GM21447 (cell line): Measurements from ENCODE around the gene BIRC5.
"Not testable (repeated sequence)": the region's sequence is repeated elsewhere in the genome, so short reads cannot be mapped to it uniquely, and the experiment has no call there.

ENCODE experiments used
- ATAC-seq: cut with Tn5 transposase; IDR thresholded peaks from one replicate; pipeline ENCODE4 v1.9.1; 2021; ENCODE audit not compliant: unreplicated experiment

Gene BIRC5

DNA sequence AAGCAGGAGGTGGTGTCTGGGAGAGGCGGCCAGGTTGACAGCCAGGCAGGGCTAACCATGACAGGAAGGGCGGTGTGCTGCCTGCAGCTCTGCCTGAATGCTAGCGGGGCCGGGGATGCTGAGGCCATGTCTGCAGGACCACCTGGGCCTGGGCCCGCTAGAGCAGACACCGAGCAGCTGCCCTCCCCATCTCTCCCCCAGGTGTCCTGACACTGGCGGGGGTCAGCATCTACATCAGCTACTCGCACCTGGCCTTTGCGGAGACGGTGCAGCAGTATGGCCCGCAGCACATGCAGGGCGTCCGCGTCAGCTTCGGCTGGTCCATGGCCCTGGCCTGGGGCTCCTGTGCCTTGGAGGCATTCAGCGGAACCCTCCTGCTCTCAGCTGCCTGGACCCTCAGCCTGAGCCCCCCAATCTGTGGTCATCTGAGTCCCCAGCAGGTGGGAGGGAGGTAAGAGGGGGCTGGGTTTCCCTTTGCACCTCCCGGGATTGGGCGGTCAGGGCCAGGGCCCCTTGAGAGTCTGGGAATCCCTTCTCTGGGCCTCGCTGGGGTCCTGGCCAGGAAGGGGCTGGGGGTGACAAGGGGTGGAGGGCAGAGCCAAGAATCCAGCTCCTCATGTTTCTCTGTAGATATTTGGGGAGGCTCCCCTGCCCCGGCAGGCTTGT is 24.9 kb downstream of the BIRC5 start:
- no peak for ATAC-seq

GRCh38 chr17:78239489-78239931 is 25.5 kb downstream of the BIRC5 start:
- ATAC-seq = no peak

DNA sequence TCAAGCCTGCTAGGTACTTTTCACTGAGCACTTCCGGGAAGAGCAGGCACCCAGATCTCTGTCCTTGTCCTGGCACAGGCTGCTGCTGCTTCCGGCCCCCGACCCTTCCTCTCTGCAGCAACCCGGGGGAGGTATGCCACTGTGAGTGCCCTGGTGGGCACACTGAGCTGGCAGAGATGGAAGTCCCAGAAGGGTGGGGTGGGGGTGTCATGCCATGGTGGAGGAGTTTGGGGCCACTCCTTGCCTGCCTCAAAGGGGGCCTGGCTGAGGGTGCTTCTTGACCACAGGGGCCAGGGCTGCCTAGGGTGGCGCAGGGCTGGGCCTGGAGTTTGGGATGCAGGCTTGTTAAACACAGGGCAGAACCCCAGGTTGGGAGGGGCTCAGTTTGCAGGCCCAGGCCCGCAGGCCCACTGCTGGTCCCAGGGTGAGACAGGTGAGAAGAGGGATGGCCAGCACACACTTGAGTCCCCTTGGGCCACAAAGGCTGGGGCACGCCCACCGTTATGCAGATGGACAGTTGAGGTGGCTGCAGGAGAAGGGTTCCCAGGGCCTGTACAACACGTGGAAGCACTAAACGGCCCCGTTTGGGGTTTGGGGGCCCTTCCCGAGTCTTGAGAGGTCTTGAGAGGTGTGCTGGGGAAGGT is 26.1 kb downstream of the BIRC5 start:
- ATAC-seq = no peak

DNA sequence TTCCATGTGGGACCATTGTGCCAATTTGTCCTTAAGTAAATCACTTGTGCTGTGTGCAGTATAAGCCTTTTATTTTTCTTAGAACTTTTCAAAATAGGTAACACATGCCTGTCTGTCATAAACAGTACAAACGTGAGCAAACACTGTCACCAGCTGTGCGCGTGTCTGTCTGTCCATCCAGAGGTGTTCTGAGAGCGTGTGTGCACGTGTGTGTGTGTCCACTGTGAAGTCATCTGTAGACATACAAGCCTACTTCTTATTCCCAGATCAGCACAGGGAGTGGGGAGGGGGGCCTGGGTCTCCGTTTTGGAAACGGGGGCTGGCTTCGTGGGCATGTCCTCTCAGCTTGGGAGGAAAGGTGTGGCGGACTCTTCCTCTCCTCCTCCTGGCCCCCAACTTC is 26.8 kb downstream of the BIRC5 start:
- no peak for ATAC-seq

GRCh38 chr17:78241277-78242023 is 27.4 kb downstream of the BIRC5 start:
- ATAC-seq = no peak

DNA sequence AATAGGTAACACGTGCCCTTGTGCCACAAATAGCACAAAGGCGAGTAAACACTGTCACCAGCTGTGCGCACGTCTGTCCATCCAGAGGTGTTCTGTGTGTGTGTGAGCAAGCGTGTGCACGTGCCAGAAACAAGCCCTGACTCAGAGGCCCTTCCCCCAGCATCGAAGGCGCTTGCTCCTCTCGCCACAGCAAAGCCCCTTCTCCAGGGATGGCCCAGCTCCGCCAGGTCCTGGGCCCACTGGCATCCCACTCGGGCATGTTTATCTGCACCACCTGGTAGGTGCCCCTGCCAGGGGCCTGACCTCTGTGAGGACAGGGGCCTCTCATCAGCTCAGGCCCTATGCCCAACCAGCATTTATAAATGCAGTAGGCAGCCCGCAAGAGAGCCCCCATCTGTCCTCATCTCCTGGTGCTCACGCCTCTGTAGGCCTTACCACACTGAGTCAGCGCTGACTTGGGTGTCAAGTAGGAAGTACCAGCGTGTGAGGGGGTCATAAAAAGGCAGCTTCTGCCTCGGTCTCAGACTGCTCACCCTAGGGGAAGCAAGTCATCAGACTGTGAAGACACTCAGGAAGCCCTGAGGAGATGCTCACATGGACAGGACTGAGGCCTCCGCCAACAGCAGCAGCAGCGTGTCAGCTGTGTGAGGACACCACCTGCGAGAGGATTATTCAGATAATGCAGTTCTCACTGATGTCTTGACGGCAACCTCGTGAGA is 28.1 kb downstream of the BIRC5 start:
- no peak for ATAC-seq

DNA sequence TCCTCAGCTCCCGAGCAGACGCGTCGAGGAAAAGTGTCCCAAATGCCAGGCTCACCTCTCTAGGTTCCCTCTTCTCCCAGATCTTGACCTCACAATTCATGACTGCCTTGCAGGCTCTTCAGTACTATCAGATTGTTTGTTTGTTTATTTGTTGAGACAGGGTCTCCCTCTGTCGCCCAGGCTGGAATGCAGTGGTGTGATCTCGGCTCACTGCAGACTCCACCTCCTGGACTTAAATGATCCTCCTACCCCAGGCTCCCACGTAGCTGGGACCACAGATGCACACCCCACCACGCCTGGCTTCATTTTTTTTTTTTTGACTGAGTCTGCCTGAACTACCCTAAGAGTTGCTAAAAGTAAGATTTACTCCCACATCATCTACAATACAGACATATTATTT is 33.3 kb downstream of the BIRC5 start:
- ATAC-seq = no peak

DNA sequence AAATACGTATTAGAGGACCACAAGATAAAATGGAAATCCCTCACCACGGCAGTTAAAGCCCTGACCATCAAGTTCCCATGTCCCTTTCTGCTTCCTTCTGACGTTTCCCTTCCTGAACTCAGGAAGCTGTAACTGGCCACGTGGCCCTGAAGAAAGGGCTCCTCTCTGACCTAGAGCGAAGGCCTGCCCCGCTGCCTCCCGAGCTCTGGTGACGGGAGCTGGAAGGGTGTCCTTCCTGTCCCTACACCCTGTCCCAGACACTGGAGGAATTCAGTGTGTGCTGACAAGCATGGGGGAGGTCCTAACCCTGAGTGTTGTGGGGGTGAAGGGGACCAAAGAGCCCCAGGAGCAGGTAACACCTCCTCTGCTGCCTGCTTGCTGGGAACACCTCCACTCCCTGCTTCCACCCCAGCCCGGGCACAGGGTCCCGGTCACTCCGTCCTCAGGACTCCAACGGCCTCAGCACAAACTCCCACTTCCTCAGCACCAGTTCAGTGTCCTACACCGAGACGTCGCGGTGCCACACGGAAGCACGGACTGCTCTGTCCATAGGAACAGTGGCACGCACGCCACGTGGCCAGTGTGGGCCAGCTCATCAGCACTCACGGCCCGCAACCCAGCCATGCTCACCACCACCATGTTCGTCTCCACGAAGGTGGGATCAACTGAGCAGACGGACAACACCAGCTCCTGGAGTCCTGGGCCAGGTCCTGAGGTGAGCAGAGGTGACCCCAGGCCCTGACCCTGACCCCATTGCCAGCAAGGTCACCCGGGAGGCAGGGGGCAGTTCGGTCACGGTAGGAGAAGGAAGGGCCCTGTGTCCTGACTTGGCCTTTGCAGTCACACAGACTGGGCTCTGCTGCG is 34.2 kb downstream of the BIRC5 start:
- no peak for ATAC-seq

GRCh38 chr17:78249074-78249817 is 35.2 kb downstream of the BIRC5 start:
- ATAC-seq = no peak

- no peak for ATAC-seq
These were observed 36.1 kb downstream of the BIRC5 start for GRCh38 chr17:78249818-78250806.

- ATAC-seq = peak; percentile 42
These were observed 37.1 kb downstream of the BIRC5 start for GRCh38 chr17:78250891-78251772.

- no peak for ATAC-seq
These were observed 37.7 kb downstream of the BIRC5 start for GRCh38 chr17:78251773-78252103.

DNA sequence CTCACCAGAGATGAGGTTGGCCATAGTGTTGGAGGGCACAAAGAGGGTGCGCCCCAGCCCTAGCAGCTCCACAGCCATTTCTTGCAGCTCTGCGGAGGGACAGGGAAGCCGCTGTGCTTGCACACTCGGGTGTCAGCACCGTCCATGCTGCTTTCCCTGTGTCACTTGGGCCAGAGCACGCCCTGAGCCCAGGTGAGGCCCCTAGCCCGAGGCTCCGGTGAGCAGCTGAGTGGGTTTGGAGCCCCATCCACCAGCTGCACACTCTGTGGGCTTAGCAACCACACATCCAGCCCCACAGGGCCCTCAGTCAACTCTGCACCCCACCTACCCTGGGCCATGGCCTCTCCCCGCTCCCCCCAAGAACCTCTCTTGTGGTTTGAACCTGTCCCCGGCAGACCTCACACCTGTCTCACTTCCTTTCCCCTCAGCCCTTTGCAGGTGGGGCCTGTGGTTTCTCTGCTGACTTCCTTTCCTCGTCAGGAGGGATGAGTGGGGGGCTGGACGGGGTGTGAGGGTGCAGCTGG is 38.1 kb downstream of the BIRC5 start:
- ATAC-seq = no peak

- ATAC-seq = no peak
These were observed 38.9 kb downstream of the BIRC5 start for GRCh38 chr17:78252701-78253635.

DNA sequence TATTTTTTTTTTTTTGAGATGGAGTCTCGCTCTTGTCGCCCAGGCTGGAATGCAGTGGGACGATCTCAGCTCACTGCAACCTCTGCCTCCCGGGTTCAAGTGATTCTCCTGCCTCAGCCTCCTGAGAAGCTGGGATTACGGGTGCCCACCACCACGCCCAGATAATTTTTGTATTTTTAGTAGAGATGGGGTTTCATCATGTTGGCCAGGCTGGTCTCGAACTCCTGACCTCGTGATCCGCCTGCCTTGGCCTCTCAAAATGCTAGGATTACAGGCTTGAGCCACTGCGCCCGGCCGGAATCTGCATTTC is 39.5 kb downstream of the BIRC5 start:
- ATAC-seq = not testable (repeated sequence)

- ATAC-seq = no peak
These were observed 40.1 kb downstream of the BIRC5 start for GRCh38 chr17:78253946-78254672.
